Stimulated activated CD4-positive, alpha-beta T cell treated with anti-CD3 and anti-CD28 coated beads, Interleukin-1b, Interleukin-23, amount 100 ng/mL, for 24 hours (primary cell): ENCODE data around the gene PCDHB10.
"Not testable (repeated sequence)": the region's sequence is repeated elsewhere in the genome, so short reads cannot be mapped to it uniquely, and the experiment has no call there.

ENCODE experiments used
- DNase-seq, 4 experiments: peaks; one replicate each; pipeline ENCODE4 v3.0.0-alpha.2; 2020; ENCODE audit warnings: low read depth in 4 of 4, low spot score in 1 of 4

PCDHB10 gene

DNA sequence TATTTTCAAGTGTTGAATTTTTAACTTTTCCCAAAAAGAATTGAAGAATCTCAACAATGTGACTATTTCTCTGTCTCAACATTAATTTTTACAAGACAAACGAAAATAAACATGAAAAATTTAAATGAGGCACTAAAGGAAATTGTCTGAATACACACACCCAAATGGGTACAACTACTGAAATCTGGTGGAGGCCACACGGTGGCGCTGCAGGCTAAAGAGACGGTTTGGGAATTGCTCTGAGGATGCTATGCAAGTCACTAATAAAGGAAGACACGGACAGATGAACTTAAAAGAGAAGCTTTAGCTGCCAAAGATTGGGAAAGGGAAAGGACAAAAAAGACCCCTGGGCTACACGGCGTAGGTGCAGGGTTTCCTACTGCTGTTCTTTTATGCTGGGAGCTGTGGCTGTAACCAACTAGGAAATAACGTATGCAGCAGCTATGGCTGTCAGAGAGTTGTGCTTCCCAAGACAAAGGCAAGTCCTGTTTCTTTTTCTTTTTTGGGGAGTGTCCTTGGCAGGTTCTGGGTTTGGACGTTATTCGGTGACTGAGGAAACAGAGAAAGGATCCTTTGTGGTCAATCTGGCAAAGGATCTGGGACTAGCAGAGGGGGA lies at the start of gene PCDHB10:
TSS of gene PCDHB10 (plus strand) at position 244 of the 616 bp plus-strand sequence. CDS start at position 444, 200 bp downstream.
- no peak for DNase-seq

GRCh38 chr5:141149812-141150211 lies 42.3 kb upstream of the PCDHB10 start, which contains the start of gene PCDHB6:
PCDHB6 (plus strand) TSS chr5:141150057; CDS start chr5:141150258, 201 bp downstream.
- no peak for DNase-seq

DNA sequence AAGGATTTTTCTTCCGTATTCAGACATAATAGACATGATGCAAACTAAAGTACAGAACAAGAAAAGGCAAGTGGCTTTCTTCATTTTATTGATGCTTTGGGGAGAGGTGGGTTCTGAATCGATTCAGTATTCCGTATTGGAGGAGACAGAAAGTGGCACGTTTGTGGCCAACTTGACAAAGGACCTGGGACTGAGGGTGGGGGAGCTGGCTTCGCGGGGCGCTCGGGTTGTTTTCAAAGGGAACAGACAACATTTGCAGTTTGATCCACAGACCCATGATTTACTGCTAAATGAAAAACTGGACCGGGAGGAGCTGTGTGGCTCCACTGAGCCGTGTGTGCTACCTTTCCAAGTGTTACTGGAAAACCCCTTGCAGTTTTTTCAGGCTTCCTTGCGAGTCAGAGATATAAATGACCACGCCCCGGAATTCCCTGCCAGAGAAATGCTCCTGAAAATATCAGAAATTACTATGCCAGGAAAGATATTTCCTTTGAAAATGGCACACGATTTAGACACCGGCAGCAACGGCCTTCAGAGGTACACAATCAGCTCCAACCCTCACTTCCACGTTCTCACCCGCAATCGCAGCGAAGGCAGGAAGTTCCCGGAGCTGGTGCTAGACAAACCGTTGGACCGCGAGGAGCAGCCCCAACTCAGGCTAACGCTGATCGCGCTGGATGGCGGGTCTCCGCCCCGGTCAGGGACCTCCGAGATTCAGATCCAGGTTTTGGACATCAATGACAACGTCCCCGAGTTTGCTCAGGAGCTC lies 41.7 kb upstream of the PCDHB10 start:
- no peak for DNase-seq

DNA sequence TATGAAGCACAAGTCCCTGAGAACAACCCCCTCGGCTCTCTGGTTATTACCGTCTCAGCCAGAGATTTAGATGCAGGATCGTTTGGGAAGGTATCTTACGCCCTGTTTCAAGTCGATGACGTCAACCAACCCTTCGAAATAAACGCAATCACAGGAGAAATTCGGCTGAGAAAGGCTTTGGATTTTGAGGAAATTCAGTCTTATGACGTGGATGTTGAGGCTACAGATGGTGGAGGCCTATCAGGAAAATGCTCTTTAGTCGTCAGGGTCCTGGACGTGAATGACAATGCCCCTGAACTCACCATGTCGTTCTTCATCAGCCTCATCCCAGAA lies 41.2 kb upstream of the PCDHB10 start:
- no peak for DNase-seq

DNA sequence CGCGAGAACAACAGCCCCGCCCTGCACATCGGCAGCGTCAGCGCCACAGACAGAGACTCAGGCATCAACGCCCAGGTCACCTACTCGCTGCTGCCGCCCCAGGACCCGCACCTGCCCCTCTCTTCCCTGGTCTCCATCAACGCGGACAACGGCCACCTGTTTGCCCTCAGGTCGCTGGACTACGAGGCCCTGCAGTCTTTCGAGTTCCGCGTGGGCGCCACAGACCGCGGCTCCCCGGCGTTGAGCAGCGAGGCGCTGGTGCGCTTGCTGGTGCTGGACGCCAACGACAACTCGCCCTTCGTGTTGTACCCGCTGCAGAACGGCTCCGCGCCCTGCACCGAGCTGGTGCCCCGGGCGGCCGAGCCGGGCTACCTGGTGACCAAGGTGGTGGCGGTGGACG lies 40.5 kb upstream of the PCDHB10 start:
- not testable (repeated sequence) for DNase-seq

GRCh38 chr5:141152096-141152495 lies 40.1 kb upstream of the PCDHB10 start:
- not testable (repeated sequence) for DNase-seq

DNA sequence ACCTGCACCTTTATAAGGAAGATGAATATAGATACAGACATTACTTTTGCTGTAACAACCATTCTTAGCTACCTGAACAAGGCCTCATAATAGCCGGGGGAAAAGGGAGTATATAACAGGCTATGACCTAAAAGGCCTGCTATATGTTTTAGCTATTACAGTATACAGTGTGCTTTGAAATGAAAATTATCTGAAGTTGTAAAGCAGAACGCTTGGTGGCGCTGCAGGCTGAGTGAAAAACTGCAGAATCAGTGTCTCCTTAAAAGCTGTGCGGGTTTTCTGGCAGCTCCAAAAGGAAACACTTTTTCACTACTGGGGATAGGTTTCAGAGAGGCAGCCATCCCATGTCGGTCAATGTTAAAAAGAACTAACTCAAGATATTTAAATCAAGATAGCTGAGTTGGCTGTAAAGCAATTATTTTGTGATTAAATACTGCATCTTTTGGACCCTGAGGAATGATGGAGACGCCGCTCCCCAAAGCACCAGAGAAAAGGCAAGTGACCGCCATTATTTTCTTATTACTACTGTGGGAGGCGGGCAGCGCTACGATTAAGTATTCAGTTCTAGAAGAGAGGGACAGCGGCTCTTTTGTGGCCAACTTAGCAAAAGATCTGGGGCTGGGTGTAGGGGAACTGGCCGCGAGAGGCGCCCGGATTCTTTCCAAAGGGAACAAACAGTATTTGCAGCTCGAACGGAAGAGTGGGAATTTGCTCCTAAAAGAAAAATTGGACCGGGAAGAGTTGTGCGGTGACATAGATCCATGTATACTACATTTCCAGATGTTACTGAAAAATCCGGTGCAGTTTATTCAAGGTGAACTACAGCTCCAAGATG lies 36.4 kb upstream of the PCDHB10 start:
- DNase-seq = no peak

DNA sequence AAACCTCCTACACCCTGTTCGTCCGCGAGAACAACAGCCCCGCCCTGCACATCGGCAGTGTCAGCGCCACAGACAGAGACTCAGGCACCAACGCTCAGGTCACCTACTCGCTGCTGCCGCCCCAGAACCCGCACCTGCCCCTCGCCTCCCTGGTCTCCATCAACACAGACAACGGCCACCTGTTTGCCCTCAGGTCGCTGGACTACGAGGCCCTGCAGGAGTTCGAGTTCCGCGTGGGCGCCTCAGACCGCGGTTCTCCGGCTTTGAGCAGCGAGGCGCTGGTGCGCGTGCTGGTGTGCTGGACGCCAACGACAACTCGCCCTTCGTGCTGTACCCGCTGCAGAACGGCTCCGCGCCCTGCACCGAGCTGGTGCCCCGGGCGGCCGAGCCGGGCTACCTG lies 34.8 kb upstream of the PCDHB10 start:
- not testable (repeated sequence) for DNase-seq

GRCh38 chr5:141157901-141158300 lies 34.3 kb upstream of the PCDHB10 start:
- not testable (repeated sequence) for DNase-seq

DNA sequence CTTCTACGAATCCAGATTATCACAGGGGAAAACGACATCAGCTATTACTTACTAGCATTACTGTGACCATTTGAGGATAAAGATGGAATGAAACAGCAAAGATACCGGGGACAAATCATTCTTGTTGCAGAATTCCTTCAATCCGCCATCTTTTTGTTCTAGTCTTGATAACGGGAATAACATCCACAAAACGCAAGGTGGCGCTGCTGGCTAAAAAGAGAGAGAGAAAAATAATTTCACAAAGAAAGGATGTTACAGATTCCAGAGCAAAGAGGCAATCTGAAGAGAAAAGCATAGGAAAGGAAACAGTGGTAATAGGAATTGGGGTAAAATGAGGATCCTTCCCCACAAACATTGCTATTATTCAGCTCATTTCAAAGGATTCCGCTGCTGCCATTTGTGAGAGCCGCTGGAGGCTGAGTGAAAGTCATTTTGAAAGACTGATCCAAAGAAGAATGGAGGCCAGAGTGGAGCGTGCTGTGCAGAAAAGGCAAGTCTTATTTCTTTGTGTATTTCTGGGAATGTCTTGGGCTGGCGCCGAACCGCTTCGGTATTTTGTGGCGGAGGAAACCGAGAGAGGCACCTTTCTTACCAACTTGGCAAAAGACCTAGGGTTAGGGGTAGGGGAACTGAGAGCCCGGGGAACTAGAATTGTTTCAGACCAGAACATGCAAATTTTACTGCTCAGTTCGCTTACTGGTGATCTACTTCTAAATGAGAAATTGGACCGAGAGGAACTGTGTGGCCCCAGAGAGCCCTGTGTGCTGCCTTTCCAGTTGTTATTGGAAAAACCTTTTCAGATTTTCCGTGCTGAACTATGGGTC lies 19.6 kb upstream of the PCDHB10 start, which contains the start of gene PCDHB7:
TSS of gene PCDHB7 (plus strand) at position 264 of the 824 bp plus-strand sequence. CDS start at position 456, 192 bp downstream.
- no peak for DNase-seq

DNA sequence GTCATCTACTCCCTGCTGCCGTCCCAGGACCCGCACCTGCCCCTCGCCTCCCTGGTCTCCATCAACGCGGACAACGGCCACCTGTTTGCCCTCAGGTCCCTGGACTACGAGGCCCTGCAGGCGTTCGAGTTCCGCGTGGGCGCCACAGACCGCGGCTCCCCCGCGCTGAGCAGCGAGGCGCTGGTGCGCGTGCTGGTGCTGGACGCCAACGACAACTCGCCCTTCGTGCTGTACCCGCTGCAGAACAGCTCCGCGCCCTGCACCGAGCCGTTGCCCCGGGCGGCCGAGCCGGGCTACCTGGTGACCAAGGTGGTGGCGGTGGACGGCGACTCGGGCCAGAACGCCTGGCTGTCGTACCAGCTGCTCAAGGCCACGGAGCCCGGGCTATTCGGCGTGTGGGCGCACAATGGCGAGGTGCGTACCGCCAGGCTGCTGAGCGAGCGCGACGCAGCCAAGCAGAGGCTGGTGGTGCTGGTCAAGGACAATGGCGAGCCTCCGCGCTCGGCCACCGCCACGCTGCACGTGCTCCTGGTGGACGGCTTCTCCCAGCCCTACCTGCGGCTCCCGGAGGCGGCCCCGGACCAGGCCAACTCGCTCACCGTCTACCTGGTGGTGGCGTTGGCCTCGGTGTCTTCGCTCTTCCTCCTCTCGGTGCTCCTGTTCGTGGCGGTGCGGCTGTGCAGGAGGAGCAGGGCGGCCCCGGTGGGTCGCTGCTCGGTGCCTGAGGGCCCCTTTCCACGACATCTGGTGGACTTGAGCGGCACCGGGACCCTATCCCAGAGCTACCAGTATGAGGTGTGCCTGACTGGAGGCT lies 17.7 kb upstream of the PCDHB10 start:
- not testable (repeated sequence) for DNase-seq

- DNase-seq = no peak
These were observed 16.2 kb upstream of the PCDHB10 start for GRCh38 chr5:141175933-141176332.

GRCh38 chr5:141177577-141178191 lies 14.5 kb upstream of the PCDHB10 start, which contains the start of gene PCDHB8:
PCDHB8 (plus strand) TSS chr5:141177790; CDS start chr5:141178035, 245 bp downstream.
- DNase-seq = not testable (repeated sequence)

DNA sequence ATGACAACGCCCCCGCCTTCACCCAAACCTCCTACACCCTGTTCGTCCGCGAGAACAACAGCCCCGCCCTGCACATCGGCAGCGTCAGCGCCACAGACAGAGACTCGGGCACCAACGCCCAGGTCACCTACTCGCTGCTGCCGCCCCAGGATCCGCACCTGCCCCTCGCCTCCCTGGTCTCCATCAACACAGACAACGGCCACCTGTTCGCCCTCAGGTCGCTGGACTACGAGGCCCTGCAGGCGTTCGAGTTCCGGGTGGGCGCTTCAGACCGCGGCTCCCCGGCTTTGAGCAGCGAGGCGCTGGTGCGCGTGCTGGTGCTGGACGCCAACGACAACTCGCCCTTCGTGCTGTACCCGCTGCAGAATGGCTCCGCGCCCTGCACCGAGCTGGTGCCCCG lies 12.8 kb upstream of the PCDHB10 start:
- DNase-seq = not testable (repeated sequence)

DNA sequence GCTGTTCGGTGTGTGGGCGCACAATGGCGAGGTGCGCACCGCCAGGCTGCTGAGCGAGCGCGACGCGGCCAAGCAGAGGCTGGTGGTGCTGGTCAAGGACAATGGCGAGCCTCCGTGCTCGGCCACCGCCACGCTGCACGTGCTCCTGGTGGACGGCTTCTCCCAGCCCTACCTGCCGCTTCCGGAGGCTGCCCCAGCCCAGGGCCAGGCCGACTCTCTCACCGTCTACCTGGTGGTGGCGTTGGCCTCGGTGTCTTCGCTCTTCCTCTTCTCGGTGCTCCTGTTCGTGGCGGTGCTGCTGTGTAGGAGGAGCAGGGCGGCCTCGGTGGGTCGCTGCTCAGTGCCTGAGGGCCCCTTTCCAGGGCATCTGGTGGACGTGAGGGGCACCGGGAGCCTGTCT lies 12.3 kb upstream of the PCDHB10 start:
- DNase-seq = not testable (repeated sequence)

DNA sequence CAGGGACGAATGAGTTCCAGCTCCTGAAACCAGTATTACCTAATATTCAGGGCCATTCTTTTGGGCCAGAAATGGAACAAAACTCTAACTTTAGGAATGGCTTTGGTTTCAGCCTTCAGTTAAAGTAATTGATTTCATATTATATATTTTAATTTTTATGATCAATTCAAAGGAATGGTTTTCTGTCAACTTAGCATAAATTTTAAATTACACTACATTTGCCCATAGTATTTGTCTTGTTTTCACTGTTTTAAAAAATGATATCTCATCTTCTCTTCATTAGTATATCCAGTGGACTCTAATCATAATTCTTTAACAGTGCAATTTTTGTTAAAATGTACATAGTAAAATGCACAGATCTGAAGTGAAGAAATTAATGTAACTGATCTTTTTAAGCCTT lies 11.8 kb upstream of the PCDHB10 start:
- DNase-seq = no peak

- no peak for DNase-seq
These were observed 9.9 kb upstream of the PCDHB10 start, which contains the start of gene PCDHB16 for GRCh38 chr5:141182248-141182647. PCDHB16 (plus strand) TSS chr5:141182387; CDS start chr5:141182560, 173 bp downstream.

- not testable (repeated sequence) for DNase-seq
These were observed 7.9 kb upstream of the PCDHB10 start for GRCh38 chr5:141184117-141184855.
